CD14-positive monocyte (primary cell): Measurements from ENCODE around the gene KLK12. TPM values are rescaled to one million over a fixed set of nuclear protein-coding genes. Genes with fewer than 3 reads are reported as not detected.
A peak's percentile ranks its signal among the peaks of the same experiment; 100 is the strongest.

ENCODE experiments used
- DNase-seq, 3 donors: peaks; one replicate each; pipeline ENCODE4 v3.0.0-alpha.2; 2011 to 2022
- H2AFZ ChIP-seq: 2 replicates; pipeline ENCODE4 v1.6.0; 2012; ENCODE audit warnings: mild to moderate bottlenecking, low read depth, low read length, inconsistent platforms; ENCODE audit not compliant: insufficient read depth, poor library complexity, severe bottlenecking
- H3K27ac ChIP-seq, 2 donors: 1 replicate in 1 of 2; 2 replicates in 1 of 2; pipeline ENCODE4 v1.5.1; 2012 to 2013; ENCODE audit warnings: low read length in 2 of 2, control low read depth in 1 of 2, inconsistent platforms in 1 of 2, low read depth in 1 of 2, mild to moderate bottlenecking in 1 of 2
- H3K27me3 ChIP-seq, 2 donors: one replicate each; pipeline versions ENCODE4 v1.6.0 to v1.6.1; 2011 to 2013; ENCODE audit warnings: low read length in 2 of 2; ENCODE audit not compliant: control insufficient read depth in 2 of 2, insufficient read depth in 2 of 2
- H3K36me3 ChIP-seq, 2 donors: replicated peaks in 1 of 2; 1 replicate in 1 of 2; 2 replicates in 1 of 2; pipeline versions ENCODE4 v1.5.1 to v1.6.1; 2012 to 2013; ENCODE audit warnings: low read length in 2 of 2, control low read depth in 1 of 2, inconsistent platforms in 1 of 2, mild to moderate bottlenecking in 1 of 2; ENCODE audit not compliant: insufficient read depth in 2 of 2, control insufficient read depth in 1 of 2
- H3K4me1 ChIP-seq, 2 donors: 1 replicate in 1 of 2; 2 replicates in 1 of 2; pipeline versions ENCODE4 v1.5.1 to v1.6.1; 2012 to 2013; ENCODE audit warnings: low read length in 2 of 2, control low read depth in 1 of 2, inconsistent platforms in 1 of 2, mild to moderate bottlenecking in 1 of 2, moderate library complexity in 1 of 2; ENCODE audit not compliant: insufficient read depth in 2 of 2, control insufficient read depth in 1 of 2
- H3K4me2 ChIP-seq: replicated peaks from 2 replicates; pipeline ENCODE3; 2012; ENCODE audit warnings: low read length, moderate library complexity, mild to moderate bottlenecking; ENCODE audit not compliant: poor library complexity, severe bottlenecking; ENCODE audit errors: extremely low read depth
- H3K4me3 ChIP-seq, 3 experiments: fragments of 200-600 bp in 1 of 3; sonication (generic) in 1 of 3; replicated peaks in 1 of 3; 1 replicate in 2 of 3; 2 replicates in 1 of 3; pipeline ENCODE4 v1.5.1; 2011 to 2013; ENCODE audit warnings: low read length in 3 of 3, mild to moderate bottlenecking in 3 of 3, control low read depth in 2 of 3, low read depth in 2 of 3, inconsistent platforms in 1 of 3, moderate library complexity in 1 of 3
- H3K79me2 ChIP-seq: 2 replicates; pipeline ENCODE4 v1.6.0; 2012; ENCODE audit warnings: mild to moderate bottlenecking, control low read depth, inconsistent platforms, low read length, moderate library complexity; ENCODE audit not compliant: insufficient read depth
- H3K9ac ChIP-seq: 2 replicates; pipeline ENCODE4 v1.6.0; 2017; ENCODE audit warnings: low read length, mild to moderate bottlenecking; ENCODE audit not compliant: insufficient read depth, poor library complexity, severe bottlenecking
- H3K9me3 ChIP-seq, 2 donors: replicated peaks in 1 of 2; 1 replicate in 1 of 2; 2 replicates in 1 of 2; pipeline versions ENCODE4 v1.5.1 to v1.6.1; 2012 to 2013; ENCODE audit warnings: low read length in 2 of 2, control low read depth in 1 of 2; ENCODE audit not compliant: control insufficient read depth in 1 of 2, insufficient read depth in 1 of 2
- H4K20me1 ChIP-seq: 2 replicates; pipeline ENCODE4 v1.6.0; 2012; ENCODE audit warnings: mild to moderate bottlenecking, low read length, control low read depth, moderate library complexity; ENCODE audit not compliant: insufficient read depth
- H3K27ac Mint-ChIP-seq, 7 donors: one replicate each; pipeline ENCODE4 v1.8.0; 2020; ENCODE audit warnings: mild to moderate bottlenecking in 7 of 7, mixed read lengths in 7 of 7, moderate library complexity in 6 of 7, inconsistent platforms in 2 of 7
- H3K27me3 Mint-ChIP-seq, 3 donors: one replicate each; pipeline ENCODE4 v1.8.0; 2021 to 2022; ENCODE audit warnings: low read depth in 3 of 3, mild to moderate bottlenecking in 3 of 3, mixed read lengths in 3 of 3, moderate library complexity in 3 of 3, inconsistent platforms in 1 of 3
- H3K36me3 Mint-ChIP-seq, 2 donors: one replicate each; pipeline ENCODE4 v1.8.0; 2020; ENCODE audit warnings: mixed read lengths in 2 of 2, inconsistent platforms in 1 of 2, mild to moderate bottlenecking in 1 of 2
- H3K4me1 Mint-ChIP-seq: one replicate; pipeline ENCODE4 v1.8.0; 2020; ENCODE audit warnings: mild to moderate bottlenecking, mixed read lengths
- H3K4me3 Mint-ChIP-seq, 2 donors: one replicate each; pipeline ENCODE4 v1.8.0; 2020; ENCODE audit warnings: mild to moderate bottlenecking in 2 of 2, mixed read lengths in 2 of 2, moderate library complexity in 1 of 2
- H3K9me3 Mint-ChIP-seq, 7 donors: one replicate each; pipeline ENCODE4 v1.8.0; 2020 to 2022; ENCODE audit warnings: mixed read lengths in 7 of 7, mild to moderate bottlenecking in 6 of 7, moderate library complexity in 6 of 7, inconsistent platforms in 2 of 7
- CTCF ChIP-seq: fragments of 200-600 bp; IDR thresholded peaks from one replicate; pipeline ENCODE4 v1.8.0; 2022; ENCODE audit warnings: antibody characterized with exemption, mild to moderate bottlenecking
- WGBS: methylation state at CpG from one replicate; pipeline ENCODE4 v1.1.5; 2013; ENCODE audit warnings: missing lambda C conversion rate; ENCODE audit not compliant: insufficient coverage; 5-methylcytosine and 5-hydroxymethylcytosine counted together
- intact Hi-C, 2 donors: fragments of 100-400 bp; cut with micrococcal nuclease; formaldehyde crosslinking; loops; one replicate each; pipeline versions ENCODE4 v1.15.0 to v1.15.1; 2023
- polyA plus RNA-seq, 3 donors: library from polyadenylated mRNA; depleted of rRNA in 1 of 3; unstranded in 2 of 3; stranded (reverse) in 1 of 3; fragments of 300-500 nt in 2 of 3; fragments of >200 nt in 1 of 3; fragmentation: Illumina TruSeq in 2 of 3; gene quantifications; 1 replicate in 2 of 3; 2 replicates in 1 of 3; pipeline ENCODE4 v1.2.3, GENCODE V29; 2012 to 2021

KLK12 gene
- polyA plus RNA-seq, 3 donors: not detected

GRCh38 chr19:51015691-51016267, 19.0 kb downstream of the KLK12 start:
- Mint-ChIP-seq H3K4me1 (peaks cover 32% of the 10 kb centered on the region), H3K4me3 (peak overlapping the region in 1 of 2 donors; percentile 64), H3K36me3 (peaks cover 0 to 12% of the 10 kb centered on the region in 2 donors), H3K27ac (no peak overlapping the region), H3K9me3 (peaks cover 6 to 23% (median 17%) of the 10 kb centered on the region in 7 donors), H3K27me3 (peaks cover 65 to 75% (median 69%) of the 10 kb centered on the region in 3 donors)
- Histone ChIP-seq H3K4me1 (peaks cover 24 to 26% of the 10 kb centered on the region in 2 donors), H3K27me3 (peaks cover 19 to 53% of the 10 kb centered on the region in 2 donors), H4K20me1 (no peaks in the 10 kb centered on the region), H3K27ac (no peak overlapping the region), H3K4me2 (no peak overlapping the region), H2AFZ (no peak overlapping the region), H3K9ac (no peak overlapping the region), H3K9me3 (peaks cover 0 to 28% of the 10 kb centered on the region in 2 donors), H3K36me3 (no peaks in the 10 kb centered on the region), H3K79me2 (no peaks in the 10 kb centered on the region), H3K4me3 (no peak overlapping the region)
- 88% methylated on average over 17 of the region's 19 CpGs for WGBS
- no peak for TF ChIP-seq CTCF
- intact Hi-C loops: loop anchor here in 1 of 2 donors (5.0 kb wide), 1 partner anchor 157 kb away; no protein-coding TSS in a partner anchor
- DNase-seq: no peak

- Histone ChIP-seq H3K36me3 (no peaks in the 10 kb centered on the region), H3K79me2 (no peaks in the 10 kb centered on the region), H3K27ac (no peak overlapping the region), H3K4me2 (no peak overlapping the region), H3K9ac (no peak overlapping the region), H3K4me1 (peaks cover 14 to 16% of the 10 kb centered on the region in 2 donors), H2AFZ (no peak overlapping the region), H4K20me1 (no peaks in the 10 kb centered on the region), H3K4me3 (no peak overlapping the region), H3K9me3 (peaks cover 0 to 20% of the 10 kb centered on the region in 2 donors), H3K27me3 (peaks cover 17 to 40% of the 10 kb centered on the region in 2 donors)
- peaks cover 52 to 69% (median 61%) of the 10 kb centered on the region in 3 donors for H3K27me3 Mint-ChIP-seq
- H3K9me3 Mint-ChIP-seq: peaks cover 6 to 22% (median 17%) of the 10 kb centered on the region in 7 donors
- TF ChIP-seq CTCF: no peak
- H3K4me3 Mint-ChIP-seq: no peak overlapping the region
- H3K27ac Mint-ChIP-seq: peak overlapping the region in 1 of 7 donors; percentile 50
- DNase-seq: no peak
- intact Hi-C loops: no loop called here
- whole genome bisulfite sequencing: 100% methylated on average over 1 of the region's 6 CpGs
- H3K36me3 Mint-ChIP-seq: peaks cover 0 to 12% of the 10 kb centered on the region in 2 donors
- peaks cover 22% of the 10 kb centered on the region for H3K4me1 Mint-ChIP-seq
Observed at GRCh38 chr19:51014242-51014641, 20.6 kb downstream of the KLK12 start.
